Osteoblast (primary cell): ENCODE results near the gene KRT1. TPM values are rescaled to one million over a fixed set of nuclear protein-coding genes. Genes with fewer than 3 reads are reported as not detected.

ENCODE experiments used
- DNase-seq: peaks from one replicate; pipeline ENCODE4 v3.0.0; 2011; ENCODE audit warnings: low spot score, mixed read lengths; ENCODE audit not compliant: insufficient read length; ENCODE audit errors: missing footprints
- H2AFZ ChIP-seq: 2 replicates; pipeline ENCODE4 v1.6.0; 2011; ENCODE audit warnings: mild to moderate bottlenecking, low read length
- H3K27ac ChIP-seq: 2 replicates; pipeline ENCODE4 v1.5.1; 2011; ENCODE audit warnings: mild to moderate bottlenecking, low read depth, low read length, moderate library complexity
- H3K27me3 ChIP-seq: 2 replicates; pipeline ENCODE4 v1.6.0; 2012; ENCODE audit warnings: mild to moderate bottlenecking, control low read depth, inconsistent platforms, low read length, moderate library complexity; ENCODE audit not compliant: insufficient read depth
- H3K36me3 ChIP-seq: 2 replicates; pipeline ENCODE4 v1.5.1; 2011; ENCODE audit warnings: mild to moderate bottlenecking, low read length, control low read depth, moderate library complexity; ENCODE audit not compliant: insufficient read depth
- H3K4me1 ChIP-seq: 2 replicates; pipeline ENCODE4 v1.5.1; 2011; ENCODE audit warnings: mild to moderate bottlenecking, low read length, control low read depth, moderate library complexity; ENCODE audit not compliant: insufficient read depth
- H3K4me2 ChIP-seq: 2 replicates; pipeline ENCODE4 v1.6.0; 2011; ENCODE audit warnings: mild to moderate bottlenecking, low read length; ENCODE audit not compliant: insufficient read depth
- H3K4me3 ChIP-seq: fragments of 200-600 bp; sonication (generic); 3 replicates; pipeline ENCODE4 v1.5.1; 2012; ENCODE audit warnings: mild to moderate bottlenecking, low read length, inconsistent platforms; ENCODE audit not compliant: insufficient read depth
- H3K79me2 ChIP-seq: 2 replicates; pipeline ENCODE4 v1.6.0; 2012; ENCODE audit warnings: mild to moderate bottlenecking, low read length, control low read depth, inconsistent platforms; ENCODE audit not compliant: insufficient read depth
- H3K9me3 ChIP-seq: 2 replicates; pipeline ENCODE4 v1.5.1; 2011; ENCODE audit warnings: low read depth, low read length, control low read depth
- H4K20me1 ChIP-seq: 2 replicates; pipeline ENCODE4 v1.6.0; 2012; ENCODE audit warnings: mild to moderate bottlenecking, low read length, control low read depth; ENCODE audit not compliant: insufficient read depth
- CTCF ChIP-seq: IDR thresholded peaks from 2 replicates; pipeline ENCODE4 v1.5.1; 2011; ENCODE audit warnings: mild to moderate bottlenecking, low read depth, low read length, moderate library complexity; ENCODE audit errors: extremely low read depth
- total RNA-seq: library from RNA; depleted of rRNA; stranded (reverse); fragments of >200 nt; gene quantifications from 2 replicates; pipeline ENCODE4 v1.2.3, GENCODE V29; 2012

The KRT1 gene
- total RNA-seq, 1 donor: not detected

- Histone ChIP-seq H3K4me1 (no peaks in the 10 kb centered on the region), H3K9me3 (no peaks in the 10 kb centered on the region), H3K4me2 (no peak overlapping the region), H3K27ac (no peak overlapping the region), H3K27me3 (peaks cover 26% of the 10 kb centered on the region), H3K36me3 (no peaks in the 10 kb centered on the region), H2AFZ (no peak overlapping the region), H3K4me3 (no peak overlapping the region), H4K20me1 (no peaks in the 10 kb centered on the region), H3K79me2 (no peaks in the 10 kb centered on the region)
- no peak for TF ChIP-seq CTCF
- no peak for DNase-seq
Observed at GRCh38 chr12:52697058-52697582, 16.9 kb upstream of the KRT1 start.

GRCh38 chr12:52696588-52696987 is 16.4 kb upstream of the KRT1 start:
- Histone ChIP-seq H3K36me3 (no peaks in the 10 kb centered on the region), H3K4me2 (no peak overlapping the region), H3K4me1 (no peaks in the 10 kb centered on the region), H3K9me3 (no peaks in the 10 kb centered on the region), H3K27me3 (peaks cover 31% of the 10 kb centered on the region), H3K79me2 (no peaks in the 10 kb centered on the region), H2AFZ (no peak overlapping the region), H4K20me1 (no peaks in the 10 kb centered on the region), H3K4me3 (no peak overlapping the region), H3K27ac (no peak overlapping the region)
- TF ChIP-seq CTCF: no peak
- DNase-seq: no peak

- Histone ChIP-seq H3K9me3 (no peaks in the 10 kb centered on the region), H3K36me3 (no peaks in the 10 kb centered on the region), H3K4me1 (no peaks in the 10 kb centered on the region), H3K4me2 (no peak overlapping the region), H3K4me3 (no peak overlapping the region), H4K20me1 (no peaks in the 10 kb centered on the region), H3K27ac (no peak overlapping the region), H2AFZ (no peak overlapping the region), H3K27me3 (peaks cover 47% of the 10 kb centered on the region), H3K79me2 (no peaks in the 10 kb centered on the region)
- TF ChIP-seq CTCF: no peak
- no peak for DNase-seq
Observed at GRCh38 chr12:52695039-52695438, 14.8 kb upstream of the KRT1 start.

- no peaks in the 10 kb centered on the region for H4K20me1 ChIP-seq
- H3K9me3 ChIP-seq: no peaks in the 10 kb centered on the region
- H3K36me3 ChIP-seq: no peaks in the 10 kb centered on the region
- H3K27ac ChIP-seq: no peak overlapping the region
- H3K79me2 ChIP-seq: no peaks in the 10 kb centered on the region
- H3K4me1 ChIP-seq: no peaks in the 10 kb centered on the region
- no peak for TF ChIP-seq CTCF
- no peak for DNase-seq
- H3K27me3 ChIP-seq: peaks cover 54% of the 10 kb centered on the region
- no peak overlapping the region for H2AFZ ChIP-seq
- no peak overlapping the region for H3K4me2 ChIP-seq
- H3K4me3 ChIP-seq: no peak overlapping the region
Observed at GRCh38 chr12:52694151-52694550, 13.9 kb upstream of the KRT1 start.
